AML-193 (cell line): Measurements from ENCODE around the gene PTPRR.
"Not testable (repeated sequence)": the region's sequence is repeated elsewhere in the genome, so short reads cannot be mapped to it uniquely, and the experiment has no call there.

Experiments used
- DNase-seq, 2 experiments: peaks; one replicate each; lab custom pipeline; 2025; lab: John Stamatoyannopoulos, UW

Gene PTPRR

DNA sequence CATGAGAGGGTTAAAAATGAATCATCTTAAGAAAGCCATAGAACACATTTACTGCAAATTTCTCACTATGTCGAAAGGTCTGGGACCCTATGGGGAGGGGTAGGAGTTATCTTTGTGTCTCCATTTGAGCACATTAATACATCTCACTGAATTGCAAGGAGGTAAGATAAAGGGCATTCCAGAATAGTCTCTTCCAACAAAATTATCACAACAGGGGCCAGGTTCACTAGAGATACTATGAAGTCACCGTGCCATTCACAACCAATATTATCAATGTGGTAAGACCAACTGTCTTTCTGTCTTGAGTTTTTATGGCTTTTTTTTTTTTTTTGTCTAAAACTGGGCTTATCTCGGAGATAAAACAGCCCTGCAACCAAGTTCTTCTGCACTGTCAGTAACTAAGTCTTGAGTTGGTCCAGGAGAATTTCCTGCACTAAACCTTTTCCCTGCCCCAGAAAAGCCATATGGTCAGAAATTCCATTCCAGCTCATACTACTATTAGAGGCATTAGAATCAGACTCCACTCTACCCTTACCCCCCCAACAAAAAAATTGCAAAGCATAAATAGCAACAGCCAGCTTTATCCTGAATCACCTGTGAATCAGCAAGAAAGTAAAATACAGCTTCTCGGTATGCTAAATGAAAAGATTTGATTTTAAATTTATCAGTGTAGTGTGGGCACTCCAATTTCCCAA lies 79.7 kb downstream of the PTPRR start:
- DNase-seq = no peak

DNA sequence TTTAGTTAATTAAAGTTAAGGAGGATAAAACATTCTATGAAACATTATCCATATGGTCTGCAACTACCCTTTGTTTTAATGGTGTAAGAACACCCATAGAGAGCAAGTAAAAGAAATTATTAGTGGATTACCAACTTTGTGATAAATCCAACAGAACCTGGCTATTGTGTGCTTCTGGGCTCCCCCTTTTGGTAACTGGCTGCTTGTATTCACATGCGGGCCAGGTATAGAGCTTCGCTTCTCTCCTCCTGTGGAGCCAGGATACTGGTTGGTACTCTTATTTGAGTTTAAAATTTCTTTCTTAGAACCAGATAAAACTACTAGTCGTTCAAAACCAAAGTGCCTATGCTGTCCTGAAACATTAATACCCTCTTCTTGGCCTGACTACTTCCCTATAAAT lies 81.0 kb downstream of the PTPRR start:
- no peak for DNase-seq

DNA sequence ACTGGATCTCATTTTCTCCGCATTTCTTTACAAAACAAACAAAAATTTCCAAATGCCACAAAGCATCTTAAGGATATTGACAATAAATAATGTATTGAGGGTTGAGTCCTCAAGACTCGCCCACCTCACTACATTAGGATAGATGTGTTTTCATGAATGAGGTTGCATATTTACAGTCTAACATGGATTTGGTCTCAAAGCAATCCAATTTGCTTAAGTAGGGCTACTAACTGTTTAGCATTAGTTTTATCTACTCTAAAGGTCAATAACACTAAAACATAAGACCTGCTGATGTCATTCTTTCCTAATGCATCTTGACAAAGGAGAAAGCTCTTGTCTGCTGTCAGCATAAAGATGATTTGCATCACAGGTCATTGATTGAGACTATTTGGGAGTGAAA lies 82.4 kb downstream of the PTPRR start:
- DNase-seq = no peak

DNA sequence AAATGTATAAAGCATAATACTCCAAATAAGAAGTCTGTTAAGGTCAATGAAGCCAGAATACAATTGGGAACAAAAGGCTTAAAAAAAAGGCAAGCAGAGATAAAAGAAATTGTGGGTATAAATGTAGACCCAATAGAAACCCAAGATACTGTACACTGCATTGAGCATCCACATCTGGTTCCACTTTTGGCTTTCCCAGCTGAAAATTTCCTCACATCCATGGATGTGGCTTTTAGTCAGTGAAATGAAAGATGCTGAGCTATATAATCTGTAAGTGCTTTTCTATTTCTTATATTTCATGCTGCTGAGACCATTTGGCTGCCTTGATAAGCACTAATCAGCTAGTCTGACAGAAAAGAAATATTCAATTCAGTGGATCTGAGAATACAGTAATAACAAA lies 83.5 kb downstream of the PTPRR start:
- DNase-seq = no peak

DNA sequence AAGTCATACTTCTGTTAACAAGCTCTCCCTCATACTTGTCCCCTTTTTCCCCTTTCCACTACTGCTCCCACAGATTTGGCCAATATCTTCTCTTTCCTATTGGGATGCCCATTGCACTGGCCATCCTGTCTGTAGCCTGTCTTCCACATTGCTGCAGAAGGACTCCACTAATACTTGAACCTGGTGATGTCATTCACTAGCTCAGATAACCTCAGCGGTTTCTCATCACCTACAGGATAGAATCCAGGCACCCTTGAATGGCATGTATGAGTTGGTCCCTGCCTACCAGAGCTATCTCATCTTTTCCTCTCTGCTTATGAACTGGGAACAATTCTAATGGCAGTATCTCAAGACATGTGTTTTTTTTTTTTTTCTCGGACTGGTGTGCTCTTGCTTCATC lies 84.6 kb downstream of the PTPRR start:
- no peak for DNase-seq

DNA sequence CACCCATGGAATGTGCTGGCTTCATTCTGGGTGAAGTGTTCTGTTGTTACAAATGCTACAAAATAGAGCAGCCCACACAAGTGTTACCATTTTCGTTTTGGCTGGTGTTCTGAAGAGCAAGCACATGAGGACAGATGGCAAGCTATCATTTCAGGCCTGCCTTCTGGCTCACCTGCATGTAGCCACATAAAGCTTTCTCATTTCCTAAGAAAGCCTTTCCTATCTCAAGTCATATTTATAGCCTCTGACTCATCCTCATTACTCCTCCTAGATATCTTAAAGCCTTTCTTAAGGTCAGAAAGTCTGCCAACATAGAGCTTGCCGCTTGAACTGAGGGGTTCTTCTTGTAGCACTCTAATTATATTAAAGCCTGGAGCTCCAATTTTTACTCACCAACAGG lies 89.0 kb downstream of the PTPRR start:
- no peak for DNase-seq

DNA sequence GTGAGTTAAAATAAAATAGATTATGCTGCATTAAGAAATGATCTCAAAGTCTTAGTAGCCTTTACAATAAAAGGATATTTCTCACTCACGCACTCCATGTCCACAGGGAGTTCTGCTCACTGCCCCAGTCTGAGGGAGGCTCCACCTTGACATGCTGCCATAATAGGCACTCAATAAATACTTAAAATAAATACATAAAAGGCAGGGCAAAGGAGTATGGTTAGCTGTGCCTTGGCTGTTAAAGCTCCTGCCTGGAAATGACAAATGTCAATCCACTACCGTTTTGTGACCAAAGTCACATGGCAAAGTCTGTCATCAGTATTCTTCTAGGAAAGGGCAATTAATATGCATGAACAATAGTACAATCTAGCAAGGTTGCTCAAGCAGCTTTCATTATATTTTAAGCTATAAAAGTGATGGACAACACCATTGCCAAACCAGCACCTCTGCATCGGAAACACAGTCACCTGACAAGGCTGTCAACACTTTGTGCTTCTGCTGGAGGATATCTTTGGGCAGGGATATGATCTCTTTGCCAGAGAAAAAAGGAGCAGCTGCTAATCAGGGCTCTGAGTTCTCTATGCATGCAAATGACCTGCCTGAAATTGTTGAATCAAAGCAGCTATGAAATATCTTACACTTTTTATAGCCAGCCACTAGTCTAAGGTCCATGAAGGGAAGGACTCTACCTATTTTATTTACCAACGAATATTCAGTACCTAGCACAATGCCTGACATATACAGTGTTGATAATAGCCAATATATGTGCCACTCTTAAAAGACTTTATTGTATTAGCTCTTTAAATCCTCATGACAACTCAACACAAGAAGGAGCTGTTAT lies 90.1 kb downstream of the PTPRR start:
- no peak for DNase-seq

DNA sequence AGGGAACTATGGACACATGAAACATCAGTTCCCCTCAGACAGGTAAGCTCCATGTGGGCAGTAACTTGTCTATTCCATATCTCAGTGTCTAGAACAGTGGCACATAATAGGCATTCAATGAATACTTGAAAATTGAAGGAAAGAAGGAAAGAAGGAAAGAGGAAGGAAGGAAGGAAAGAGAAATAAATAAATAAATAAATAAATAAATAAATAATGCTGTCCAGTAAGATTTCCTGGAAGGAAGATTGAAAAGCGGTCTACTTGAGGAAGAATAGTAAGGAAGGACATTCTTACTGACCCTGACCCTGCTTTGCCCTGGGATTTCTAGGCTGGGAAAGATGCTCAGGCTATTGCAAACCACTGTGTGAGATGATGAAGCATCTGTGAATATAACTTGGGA lies 91.5 kb downstream of the PTPRR start:
- DNase-seq = peak in 1 of 2 experiments; percentile 0

DNA sequence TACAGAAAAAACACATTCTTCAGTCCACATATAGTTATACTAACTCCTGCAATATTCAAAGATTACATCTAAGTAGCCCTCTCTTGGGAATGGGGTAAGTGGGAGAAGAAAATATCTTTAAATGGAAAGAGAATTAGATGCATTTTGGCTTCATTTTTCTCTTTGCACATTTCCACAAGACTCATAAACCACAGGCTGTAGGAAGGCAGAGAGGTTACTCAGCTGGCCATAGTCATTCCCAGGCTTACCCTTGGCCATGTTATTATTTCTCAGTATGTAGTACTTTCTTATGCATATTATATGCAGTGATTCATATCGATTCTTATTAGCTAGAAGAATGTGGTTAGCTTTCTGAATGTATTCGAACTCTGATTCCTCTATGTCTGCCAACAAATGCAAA lies 92.2 kb downstream of the PTPRR start:
- no peak for DNase-seq

DNA sequence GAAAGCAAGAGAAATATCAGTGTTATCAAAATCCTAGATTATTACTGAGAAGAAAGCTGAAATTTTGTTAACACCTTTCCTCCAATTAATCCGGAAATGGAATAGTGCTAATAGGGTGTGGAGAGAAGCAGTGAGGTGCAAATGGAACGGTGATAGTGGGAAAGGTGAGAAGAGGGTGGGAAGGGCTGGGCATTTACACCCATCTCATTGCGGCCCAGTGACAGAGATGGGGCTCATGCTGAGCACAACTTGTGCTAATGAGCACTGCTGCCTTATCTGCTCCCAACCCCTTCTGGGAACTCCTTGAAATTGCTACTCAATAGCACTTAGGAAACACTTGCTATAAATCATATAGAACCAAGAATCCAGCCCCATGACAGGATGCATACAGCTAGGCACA lies 94.4 kb downstream of the PTPRR start:
- no peak for DNase-seq

DNA sequence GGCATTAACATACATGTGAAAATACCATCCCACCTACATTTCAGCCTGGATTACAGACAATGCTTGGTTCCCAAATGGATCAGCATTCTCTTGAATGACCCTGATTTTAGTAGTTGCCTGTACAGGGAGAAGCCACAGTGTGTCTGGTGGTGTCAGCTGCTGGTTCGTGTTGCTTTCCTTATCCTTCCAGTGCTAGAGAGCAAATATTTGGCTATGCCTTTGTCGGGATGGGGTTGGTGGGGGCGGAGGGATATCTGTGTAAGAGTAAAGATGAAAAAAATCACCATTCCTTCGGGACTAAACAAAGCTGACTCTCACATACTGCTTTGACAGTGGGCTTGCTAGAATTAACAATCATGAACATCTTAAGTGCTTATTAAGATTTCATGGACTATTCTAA lies 96.0 kb downstream of the PTPRR start:
- DNase-seq = no peak

DNA sequence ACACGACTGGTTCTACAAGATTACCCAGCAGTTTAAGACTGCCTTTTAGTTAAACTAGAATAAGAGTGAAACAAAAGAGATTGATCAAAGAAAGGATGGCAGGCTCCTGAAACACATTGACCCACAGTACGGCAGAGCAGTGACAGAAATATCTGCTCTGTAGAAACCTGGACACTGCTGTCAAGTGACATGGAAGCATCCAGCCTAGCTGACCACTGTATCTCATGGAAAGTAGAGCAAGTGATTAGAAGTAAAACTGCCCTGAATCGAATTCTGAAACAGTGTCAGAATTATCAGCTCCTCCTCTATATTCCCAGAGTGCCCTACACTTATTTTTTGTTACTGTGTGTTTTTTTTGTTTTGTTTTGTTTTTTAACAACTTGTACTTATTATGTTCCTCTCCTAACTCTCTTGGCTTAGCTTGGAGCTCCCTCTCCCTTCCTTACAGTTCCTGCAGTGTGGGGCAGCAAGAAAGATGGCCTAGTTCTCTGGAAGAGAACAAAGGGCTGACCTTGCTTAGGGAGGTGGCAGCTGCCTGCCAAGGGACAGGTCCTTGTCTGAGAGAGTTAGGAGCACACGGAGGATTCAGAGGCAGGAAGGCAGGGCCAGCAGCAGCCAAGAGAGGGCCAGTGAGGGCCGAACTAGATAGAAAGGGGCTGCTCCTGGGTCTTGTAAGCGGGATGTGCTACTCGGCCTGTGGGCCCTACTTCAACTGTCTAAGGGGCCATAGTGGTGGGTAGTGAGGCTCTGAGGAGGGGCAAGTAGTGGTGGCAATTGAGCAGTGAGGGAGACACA lies 97.2 kb downstream of the PTPRR start:
- DNase-seq = no peak

DNA sequence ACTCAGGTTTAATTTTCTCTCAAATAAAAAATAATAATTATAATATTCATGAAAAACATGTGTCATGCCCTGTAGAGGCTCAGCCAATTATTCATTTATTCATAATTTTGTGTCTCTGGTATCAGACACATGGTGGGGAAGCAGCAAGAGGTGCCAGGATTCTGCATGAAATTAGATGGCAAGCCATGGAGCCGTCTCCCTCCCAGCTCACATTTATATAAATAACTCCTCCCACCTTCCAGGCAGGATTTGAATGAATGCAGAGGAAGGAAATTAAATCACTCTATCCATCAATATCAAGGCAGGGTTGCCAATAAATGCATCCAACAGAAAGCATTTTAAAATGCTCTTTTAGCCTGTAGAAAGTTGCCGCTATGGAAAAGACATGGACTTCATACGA lies 98.1 kb downstream of the PTPRR start:
- DNase-seq = no peak

DNA sequence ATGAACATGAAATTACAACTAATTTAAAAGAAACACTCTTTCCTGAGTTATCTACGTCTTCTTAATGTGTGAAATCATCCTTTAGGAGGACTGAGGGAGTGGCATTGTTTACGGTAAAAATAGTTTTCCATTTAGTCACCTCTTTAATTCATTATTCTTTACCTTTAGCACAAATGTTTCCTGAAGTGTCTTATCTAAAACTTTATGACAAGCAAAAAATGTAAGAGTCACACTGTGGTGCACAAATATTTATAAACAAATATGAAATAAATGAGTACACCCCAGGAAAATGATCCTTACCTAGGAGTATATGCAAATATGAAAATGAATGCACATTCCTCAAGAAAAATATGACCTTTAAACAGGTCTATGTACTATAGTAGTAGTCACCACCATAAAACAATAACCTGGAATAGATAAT lies 104.6 kb downstream of the PTPRR start:
- DNase-seq = no peak

DNA sequence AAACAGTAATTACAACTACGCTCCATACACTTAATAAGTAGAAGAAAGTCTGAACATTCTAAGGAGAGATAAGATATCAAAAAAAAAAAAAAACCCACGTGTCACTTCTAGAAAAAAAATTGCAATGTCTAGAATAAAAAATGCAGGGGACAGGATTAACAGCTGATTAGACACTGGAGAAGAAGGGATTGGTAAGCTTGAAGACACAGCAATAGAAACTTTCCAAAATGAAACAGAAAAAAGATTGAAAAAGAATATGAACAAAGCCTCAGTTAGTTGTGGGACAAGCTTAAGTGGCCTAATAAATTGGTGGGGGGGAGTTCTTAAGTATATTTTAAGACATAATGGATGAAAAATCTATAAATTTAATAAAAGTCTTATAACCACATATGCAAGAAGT lies 105.5 kb downstream of the PTPRR start:
- DNase-seq = no peak

DNA sequence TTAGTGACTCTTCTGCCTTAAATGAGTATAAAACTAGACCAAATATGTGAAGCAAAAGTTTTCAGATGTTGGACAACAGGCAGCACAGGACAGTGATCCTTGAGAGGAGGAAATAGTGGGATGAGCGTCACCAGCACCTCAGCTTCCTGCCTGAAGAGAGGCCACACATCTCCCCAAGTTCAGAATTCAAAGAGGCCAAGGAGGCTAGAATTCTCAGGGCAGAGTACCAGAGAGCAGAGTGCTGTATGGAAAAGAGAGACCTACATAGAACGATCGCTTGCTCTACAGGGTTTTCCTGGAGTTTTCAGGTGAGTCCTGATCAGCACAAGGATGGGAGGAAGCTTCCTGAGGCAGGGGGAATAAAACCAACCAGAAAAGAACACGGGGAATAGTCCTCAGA lies 107.0 kb downstream of the PTPRR start:
- no peak for DNase-seq

DNA sequence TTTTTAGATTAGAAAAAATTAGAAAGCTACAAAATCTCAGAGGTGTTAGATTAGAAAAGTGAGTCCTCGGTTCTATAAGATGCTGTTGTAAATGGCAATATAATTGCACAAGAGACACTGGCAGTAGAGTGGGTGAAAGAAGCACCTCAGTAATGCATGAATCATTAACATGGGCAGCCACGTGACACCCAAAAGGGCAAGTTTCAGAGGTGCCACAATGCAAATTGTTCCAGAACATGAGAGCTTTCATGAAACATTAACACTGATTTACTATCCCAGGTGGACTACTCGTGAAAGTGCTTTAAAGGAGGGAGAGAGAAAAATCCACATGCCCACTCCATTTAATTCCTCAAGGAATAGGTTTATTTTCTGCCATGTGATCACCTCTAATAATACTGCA lies 108.4 kb downstream of the PTPRR start:
- no peak for DNase-seq

DNA sequence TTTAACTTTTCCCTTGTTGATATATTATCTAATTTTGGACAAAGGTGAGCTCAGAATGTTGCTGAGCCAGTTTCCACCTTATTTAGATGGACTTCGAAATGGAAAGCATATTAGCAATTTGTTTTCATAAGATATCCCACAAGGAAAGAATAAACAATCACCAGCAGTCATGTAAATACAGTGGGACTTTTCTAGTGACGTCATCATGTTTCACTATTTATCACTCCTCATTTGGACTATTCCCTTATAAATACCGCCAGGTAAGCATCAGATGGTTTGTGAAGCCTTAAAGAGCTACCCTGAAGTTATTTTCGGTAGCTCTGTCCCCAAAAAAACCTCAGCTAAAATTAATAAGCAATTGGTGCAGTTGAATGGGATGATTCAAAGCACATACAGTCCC lies 110.7 kb downstream of the PTPRR start:
- no peak for DNase-seq

DNA sequence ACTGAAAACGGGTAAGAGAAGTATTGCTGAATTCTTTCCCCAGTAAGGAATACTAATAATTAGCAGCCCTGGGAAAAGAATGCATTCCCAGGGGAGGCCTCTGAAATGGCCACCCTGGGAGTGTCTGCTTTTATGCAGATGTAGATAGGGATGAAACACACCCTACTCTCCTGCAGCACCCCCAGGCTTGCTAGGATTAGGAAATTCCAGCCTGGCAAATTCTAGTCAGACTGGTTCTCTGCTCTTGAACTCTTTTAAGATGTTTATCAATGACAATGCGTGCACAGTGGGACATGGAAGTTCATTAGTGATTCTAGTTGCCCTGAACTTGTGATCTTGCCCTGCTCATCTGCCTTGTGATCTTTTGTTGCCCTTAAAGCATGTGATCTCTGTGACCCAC lies 112.5 kb downstream of the PTPRR start:
- not testable (repeated sequence) for DNase-seq

DNA sequence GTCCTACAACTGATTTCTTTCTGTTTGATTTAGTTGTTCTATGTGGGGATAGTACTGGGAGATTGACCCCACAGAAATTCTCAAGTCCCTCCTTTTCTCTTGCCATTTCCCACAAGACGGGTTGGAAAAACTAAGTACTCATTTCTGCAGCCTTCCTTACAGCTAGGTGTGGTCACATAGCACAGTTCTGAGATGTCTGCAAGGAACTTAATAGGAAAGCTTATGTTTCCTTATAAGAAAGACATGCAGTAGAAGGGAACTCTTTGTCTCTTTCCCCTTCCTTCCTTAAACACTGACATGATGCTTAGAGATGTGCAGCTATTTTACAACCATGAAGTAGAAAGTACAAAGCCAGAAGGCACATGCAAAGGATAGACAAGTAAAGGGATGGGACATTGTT lies 113.7 kb downstream of the PTPRR start:
- DNase-seq = no peak

DNA sequence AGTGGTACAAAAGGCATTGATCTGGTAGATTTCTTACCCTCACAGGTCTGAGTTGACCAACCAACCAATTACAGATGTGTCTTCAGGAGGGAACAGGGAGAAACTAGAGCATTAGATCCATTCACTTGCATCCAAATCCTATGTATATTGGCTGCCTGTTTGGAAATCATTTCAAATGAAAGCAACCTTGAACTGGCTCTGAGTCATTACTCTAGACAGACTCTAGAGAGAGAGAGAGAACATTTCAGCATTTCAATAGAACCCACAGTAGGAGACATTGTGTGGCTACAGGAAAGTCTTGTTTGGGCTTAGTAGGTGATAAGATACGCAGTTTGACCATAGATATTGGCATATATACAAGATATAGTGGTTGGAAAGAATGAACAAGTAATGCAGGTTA lies 114.5 kb downstream of the PTPRR start:
- no peak for DNase-seq

DNA sequence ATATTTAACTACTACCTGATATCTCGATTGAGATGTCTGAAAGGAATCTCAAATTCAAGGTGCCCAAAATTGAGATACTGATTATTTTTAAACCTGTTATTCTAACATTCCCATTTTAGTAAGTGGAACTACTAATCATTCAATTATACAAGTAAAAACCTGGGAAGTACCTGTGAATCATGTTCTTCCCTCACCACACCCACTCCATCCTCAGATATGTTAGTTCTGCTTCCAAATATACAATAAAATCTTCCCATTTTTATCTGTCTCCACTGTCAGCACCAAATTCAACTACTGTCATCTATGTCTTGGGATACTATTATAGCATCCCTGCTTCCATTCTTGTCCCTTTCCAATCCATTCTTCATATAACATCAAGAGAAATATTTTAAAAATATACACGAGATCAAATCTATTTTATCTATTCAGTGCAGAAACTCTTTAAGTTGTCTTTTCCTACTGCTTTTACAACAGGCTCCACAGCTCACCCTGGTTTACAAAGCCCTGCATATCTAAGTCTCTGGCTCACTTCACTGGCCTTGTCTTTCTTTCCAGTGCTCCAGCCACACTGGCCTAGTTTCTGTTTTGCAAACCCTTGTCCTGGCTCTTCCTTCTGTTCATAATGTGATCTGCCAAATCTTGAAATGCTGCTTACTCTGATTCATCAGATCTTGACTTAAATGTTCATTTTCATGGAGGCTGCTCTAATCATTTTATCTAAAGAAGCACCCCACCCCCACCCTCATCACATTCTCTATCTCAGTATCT lies 122.3 kb downstream of the PTPRR start:
- no peak for DNase-seq
